ENCODE results near the gene OLFM3. TPM values are rescaled to one million over a fixed set of nuclear protein-coding genes. Genes with fewer than 3 reads are reported as not detected.

The OLFM3 gene
- total RNA-seq, 4 donors from 2014 or later = 0.23 to 1.2 (median 0.34) TPM

GRCh38 chr1:101757985-101758384 lies 238.7 kb downstream of the OLFM3 start:
- intact Hi-C loops (cut with DNase I) = no loop called here
- no peaks in the 10 kb centered on the region for H3K36me3 ChIP-seq
- no peak for TF ChIP-seq CTCF (IDR thresholded peaks at IDR 0.05)
- no peak for TF ChIP-seq EP300 (IDR thresholded peaks at IDR 0.05)
- TF ChIP-seq POLR2AphosphoS5 (IDR thresholded peaks at IDR 0.05) = no peak
- no peak for TF ChIP-seq POLR2A (IDR thresholded peaks at IDR 0.05; ENCODE audit: low read depth)
- no peak overlapping the region for H3K27ac ChIP-seq (replicated peaks in 1 of 4)
- 83% methylated on average over 5 of the region's 5 CpGs for WGBS
- no peaks in the 10 kb centered on the region for H3K9me3 ChIP-seq
- H3K4me3 ChIP-seq = no peak overlapping the region
- H3K27me3 ChIP-seq = no peaks in the 10 kb centered on the region
- no peaks in the 10 kb centered on the region for H3K4me1 ChIP-seq
- DNase-seq (ENCODE audit: extremely low spot score) = no peak

DNA sequence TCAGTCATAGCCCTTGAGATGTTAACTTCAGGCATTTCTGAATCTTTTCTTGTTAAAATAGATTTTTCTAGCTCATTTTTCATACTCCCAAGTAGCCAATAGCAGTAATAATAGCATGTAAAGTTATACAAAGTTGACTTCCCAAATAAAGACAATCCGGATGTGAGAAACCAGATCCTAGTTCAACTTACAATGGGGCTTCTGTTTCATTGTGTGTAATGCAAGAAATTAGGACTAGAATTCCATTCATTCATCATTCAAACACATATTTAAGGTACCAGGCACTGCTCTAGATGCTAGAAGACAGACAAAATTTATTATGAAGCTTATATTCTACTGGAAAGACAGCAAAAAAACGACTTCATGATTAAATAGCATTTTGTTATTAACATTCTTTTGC lies 240.3 kb downstream of the OLFM3 start:
- no peaks in the 10 kb centered on the region for H3K4me1 ChIP-seq
- 64% methylated on average over 2 of the region's 2 CpGs for WGBS
- TF ChIP-seq POLR2AphosphoS5 (IDR thresholded peaks at IDR 0.05) (no peak), EP300 (IDR thresholded peaks at IDR 0.05) (no peak), CTCF (IDR thresholded peaks at IDR 0.05) (no peak), POLR2A (IDR thresholded peaks at IDR 0.05; ENCODE audit: low read depth) (no peak)
- no peak for DNase-seq (ENCODE audit: extremely low spot score)
- no peak overlapping the region for H3K27ac ChIP-seq (replicated peaks in 1 of 4)
- H3K36me3 ChIP-seq = no peaks in the 10 kb centered on the region
- no peaks in the 10 kb centered on the region for H3K27me3 ChIP-seq
- no peak overlapping the region for H3K4me3 ChIP-seq
- intact Hi-C loops (cut with DNase I) = no loop called here
- H3K9me3 ChIP-seq = peaks cover 0 to 8% (median 0%) of the 10 kb centered on the region in 4 donors

Small RNA genes within 50 kb of the gene (small RNA-seq; reads per million reads assigned to genes)
- 0 reads per million in 3 donors for gene RNU6-352P

Data from esophagus muscularis mucosa (tissue), 4 donors.